H1 (cell line): ENCODE data around the gene VHLL. TPM values are rescaled to one million over a fixed set of nuclear protein-coding genes. Genes with fewer than 3 reads are reported as not detected.

ENCODE experiments used
- BRCA1 ChIP-seq: IDR thresholded peaks from 2 replicates; pipeline ENCODE4 v1.6.1; 2012; ENCODE audit warnings: low read depth, low read length, improper control_type of control experiment
- CEBPB ChIP-seq: IDR thresholded peaks from 2 replicates; pipeline ENCODE4 v1.6.1; 2012; ENCODE audit warnings: low read depth, low read length
- CTBP2 ChIP-seq: IDR thresholded peaks from 2 replicates; pipeline ENCODE4 v1.7.0; 2011; ENCODE audit warnings: borderline replicate concordance, mild to moderate bottlenecking, moderate library complexity, mixed read lengths, low read length; ENCODE audit not compliant: insufficient read depth, insufficient read length
- KDM4A ChIP-seq: IDR thresholded peaks from one replicate; pipeline ENCODE4 v1.7.1; 2012; ENCODE audit warnings: low read depth, mild to moderate bottlenecking, moderate library complexity, low read length, inconsistent platforms; ENCODE audit not compliant: severe bottlenecking
- SP1 ChIP-seq: IDR thresholded peaks from 2 replicates; pipeline ENCODE4 v1.6.1; 2011; ENCODE audit warnings: low read depth, low read length
- ZNF274 ChIP-seq: IDR thresholded peaks from 2 replicates; pipeline ENCODE4 v1.7.0; 2012; ENCODE audit warnings: low read length, borderline replicate concordance; ENCODE audit errors: extremely low read depth
- polyA plus RNA-seq, 7 experiments: library from polyadenylated mRNA; depleted of rRNA in 3 of 7; stranded (reverse) in 5 of 7; unstranded in 2 of 7; fragments of >200 nt in 5 of 7; fragments of 200-250 nt in 2 of 7; gene quantifications; 1 replicate in 5 of 7; 2 replicates in 1 of 7; 4 replicates in 1 of 7; pipeline versions ENCODE4 v1.2.1 to v1.2.3, GENCODE V29; 2011 to 2013; ENCODE audit warnings: missing spikeins in 2 of 7, mixed read lengths in 2 of 7
- total RNA-seq: library from RNA; stranded (reverse); fragmentation: NEBNext Ultra II Directional; extraction: Animal tissue kit (Norgen Biotek cat#: 25700); gene quantifications from 2 replicates; pipeline ENCODE4 v1.2.1, GENCODE V29; 2021
- TF ChIP-seq, protein P1 (sequence below): fragments of 300-600 bp; sonication (generic); IDR thresholded peaks from 2 replicates; pipeline ENCODE4 v1.7.1; 2012; ENCODE audit warnings: low read length, moderate library complexity, mild to moderate bottlenecking, inconsistent platforms; ENCODE audit not compliant: insufficient replicate concordance
- TF ChIP-seq, protein P2 (sequence below): IDR thresholded peaks from 2 replicates; pipeline ENCODE4 v1.6.1; 2012; ENCODE audit warnings: inconsistent platforms

Gene VHLL
- total and polyA plus RNA-seq, 2 of the 8 experiments (the other 6 are each of a cell fraction or from before 2014, with no cell fraction given): not detected

DNA sequence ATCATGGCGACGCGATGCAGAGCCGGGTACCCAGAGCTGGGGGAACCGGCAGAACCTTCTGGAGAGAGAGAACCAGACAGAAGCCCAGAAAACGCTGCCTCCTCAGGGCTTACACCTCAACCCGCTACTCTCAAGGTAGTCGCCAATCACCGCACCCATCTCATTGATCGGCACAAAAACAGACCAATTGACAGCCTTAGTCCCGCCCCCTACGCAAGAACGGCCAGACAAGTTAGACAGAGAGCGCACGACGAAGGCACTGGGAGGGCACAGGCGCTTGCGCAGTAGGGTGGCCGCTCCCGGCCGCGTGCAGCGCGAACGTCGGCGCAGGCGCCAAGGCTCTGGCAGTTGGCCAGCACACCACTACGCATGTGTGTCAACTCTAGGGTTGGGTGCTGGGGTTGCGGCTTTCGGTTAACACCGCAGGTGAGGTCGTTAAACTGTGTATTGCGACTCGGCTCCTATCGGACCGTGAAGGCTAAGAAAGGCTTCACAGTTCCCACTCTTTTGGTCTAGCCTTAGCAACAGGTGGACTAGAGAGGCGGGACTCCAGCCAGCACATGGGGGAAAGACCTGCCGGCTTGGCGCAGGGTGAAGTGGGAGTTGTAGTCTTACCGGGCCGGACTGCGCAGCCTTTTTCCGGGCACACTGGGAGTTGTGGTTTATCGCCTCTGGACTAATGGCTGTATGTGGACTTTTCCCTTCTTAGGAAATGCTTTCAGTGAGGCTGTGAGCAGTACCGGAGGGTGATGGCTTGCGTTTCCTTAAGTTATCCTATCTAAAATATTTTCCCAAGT is 39.3 kb upstream of the VHLL start, which contains the start of the genes CCT3 and TSACC (continued):
- TF ChIP-seq, protein P1, sequence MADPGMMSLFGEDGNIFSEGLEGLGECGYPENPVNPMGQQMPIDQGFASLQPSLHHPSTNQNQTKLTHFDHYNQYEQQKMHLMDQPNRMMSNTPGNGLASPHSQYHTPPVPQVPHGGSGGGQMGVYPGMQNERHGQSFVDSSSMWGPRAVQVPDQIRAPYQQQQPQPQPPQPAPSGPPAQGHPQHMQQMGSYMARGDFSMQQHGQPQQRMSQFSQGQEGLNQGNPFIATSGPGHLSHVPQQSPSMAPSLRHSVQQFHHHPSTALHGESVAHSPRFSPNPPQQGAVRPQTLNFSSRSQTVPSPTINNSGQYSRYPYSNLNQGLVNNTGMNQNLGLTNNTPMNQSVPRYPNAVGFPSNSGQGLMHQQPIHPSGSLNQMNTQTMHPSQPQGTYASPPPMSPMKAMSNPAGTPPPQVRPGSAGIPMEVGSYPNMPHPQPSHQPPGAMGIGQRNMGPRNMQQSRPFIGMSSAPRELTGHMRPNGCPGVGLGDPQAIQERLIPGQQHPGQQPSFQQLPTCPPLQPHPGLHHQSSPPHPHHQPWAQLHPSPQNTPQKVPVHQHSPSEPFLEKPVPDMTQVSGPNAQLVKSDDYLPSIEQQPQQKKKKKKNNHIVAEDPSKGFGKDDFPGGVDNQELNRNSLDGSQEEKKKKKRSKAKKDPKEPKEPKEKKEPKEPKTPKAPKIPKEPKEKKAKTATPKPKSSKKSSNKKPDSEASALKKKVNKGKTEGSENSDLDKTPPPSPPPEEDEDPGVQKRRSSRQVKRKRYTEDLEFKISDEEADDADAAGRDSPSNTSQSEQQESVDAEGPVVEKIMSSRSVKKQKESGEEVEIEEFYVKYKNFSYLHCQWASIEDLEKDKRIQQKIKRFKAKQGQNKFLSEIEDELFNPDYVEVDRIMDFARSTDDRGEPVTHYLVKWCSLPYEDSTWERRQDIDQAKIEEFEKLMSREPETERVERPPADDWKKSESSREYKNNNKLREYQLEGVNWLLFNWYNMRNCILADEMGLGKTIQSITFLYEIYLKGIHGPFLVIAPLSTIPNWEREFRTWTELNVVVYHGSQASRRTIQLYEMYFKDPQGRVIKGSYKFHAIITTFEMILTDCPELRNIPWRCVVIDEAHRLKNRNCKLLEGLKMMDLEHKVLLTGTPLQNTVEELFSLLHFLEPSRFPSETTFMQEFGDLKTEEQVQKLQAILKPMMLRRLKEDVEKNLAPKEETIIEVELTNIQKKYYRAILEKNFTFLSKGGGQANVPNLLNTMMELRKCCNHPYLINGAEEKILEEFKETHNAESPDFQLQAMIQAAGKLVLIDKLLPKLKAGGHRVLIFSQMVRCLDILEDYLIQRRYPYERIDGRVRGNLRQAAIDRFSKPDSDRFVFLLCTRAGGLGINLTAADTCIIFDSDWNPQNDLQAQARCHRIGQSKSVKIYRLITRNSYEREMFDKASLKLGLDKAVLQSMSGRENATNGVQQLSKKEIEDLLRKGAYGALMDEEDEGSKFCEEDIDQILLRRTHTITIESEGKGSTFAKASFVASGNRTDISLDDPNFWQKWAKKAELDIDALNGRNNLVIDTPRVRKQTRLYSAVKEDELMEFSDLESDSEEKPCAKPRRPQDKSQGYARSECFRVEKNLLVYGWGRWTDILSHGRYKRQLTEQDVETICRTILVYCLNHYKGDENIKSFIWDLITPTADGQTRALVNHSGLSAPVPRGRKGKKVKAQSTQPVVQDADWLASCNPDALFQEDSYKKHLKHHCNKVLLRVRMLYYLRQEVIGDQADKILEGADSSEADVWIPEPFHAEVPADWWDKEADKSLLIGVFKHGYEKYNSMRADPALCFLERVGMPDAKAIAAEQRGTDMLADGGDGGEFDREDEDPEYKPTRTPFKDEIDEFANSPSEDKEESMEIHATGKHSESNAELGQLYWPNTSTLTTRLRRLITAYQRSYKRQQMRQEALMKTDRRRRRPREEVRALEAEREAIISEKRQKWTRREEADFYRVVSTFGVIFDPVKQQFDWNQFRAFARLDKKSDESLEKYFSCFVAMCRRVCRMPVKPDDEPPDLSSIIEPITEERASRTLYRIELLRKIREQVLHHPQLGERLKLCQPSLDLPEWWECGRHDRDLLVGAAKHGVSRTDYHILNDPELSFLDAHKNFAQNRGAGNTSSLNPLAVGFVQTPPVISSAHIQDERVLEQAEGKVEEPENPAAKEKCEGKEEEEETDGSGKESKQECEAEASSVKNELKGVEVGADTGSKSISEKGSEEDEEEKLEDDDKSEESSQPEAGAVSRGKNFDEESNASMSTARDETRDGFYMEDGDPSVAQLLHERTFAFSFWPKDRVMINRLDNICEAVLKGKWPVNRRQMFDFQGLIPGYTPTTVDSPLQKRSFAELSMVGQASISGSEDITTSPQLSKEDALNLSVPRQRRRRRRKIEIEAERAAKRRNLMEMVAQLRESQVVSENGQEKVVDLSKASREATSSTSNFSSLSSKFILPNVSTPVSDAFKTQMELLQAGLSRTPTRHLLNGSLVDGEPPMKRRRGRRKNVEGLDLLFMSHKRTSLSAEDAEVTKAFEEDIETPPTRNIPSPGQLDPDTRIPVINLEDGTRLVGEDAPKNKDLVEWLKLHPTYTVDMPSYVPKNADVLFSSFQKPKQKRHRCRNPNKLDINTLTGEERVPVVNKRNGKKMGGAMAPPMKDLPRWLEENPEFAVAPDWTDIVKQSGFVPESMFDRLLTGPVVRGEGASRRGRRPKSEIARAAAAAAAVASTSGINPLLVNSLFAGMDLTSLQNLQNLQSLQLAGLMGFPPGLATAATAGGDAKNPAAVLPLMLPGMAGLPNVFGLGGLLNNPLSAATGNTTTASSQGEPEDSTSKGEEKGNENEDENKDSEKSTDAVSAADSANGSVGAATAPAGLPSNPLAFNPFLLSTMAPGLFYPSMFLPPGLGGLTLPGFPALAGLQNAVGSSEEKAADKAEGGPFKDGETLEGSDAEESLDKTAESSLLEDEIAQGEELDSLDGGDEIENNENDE: no peak
- TF ChIP-seq, protein P2, sequence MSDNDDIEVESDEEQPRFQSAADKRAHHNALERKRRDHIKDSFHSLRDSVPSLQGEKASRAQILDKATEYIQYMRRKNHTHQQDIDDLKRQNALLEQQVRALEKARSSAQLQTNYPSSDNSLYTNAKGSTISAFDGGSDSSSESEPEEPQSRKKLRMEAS: peak; percentile 96
- TF ChIP-seq BRCA1: no peak
- peak; percentile 70 for TF ChIP-seq KDM4A
- 0 out of 2 replicates have a peak, but pooled peaks have one; percentile 2 for TF ChIP-seq CEBPB
- TF ChIP-seq ZNF274: no peak
- TF ChIP-seq CTBP2: no peak
- TF ChIP-seq SP1: peak; percentile 99
